Epidermal melanocyte (primary cell): ENCODE measurements around the gene GDPGP1.
A peak's percentile ranks its signal among the peaks of the same experiment; 100 is the strongest.
"Not testable (repeated sequence)": the region's sequence is repeated elsewhere in the genome, so short reads cannot be mapped to it uniquely, and the experiment has no call there.

ENCODE experiments used
- DNase-seq: peaks from one replicate; pipeline ENCODE4 v3.0.0; 2011; ENCODE audit warnings: low spot score; ENCODE audit not compliant: insufficient read length

GDPGP1 gene

GRCh38 chr15:90260731-90261130 lies 26.7 kb downstream of the GDPGP1 start:
- not testable (repeated sequence) for DNase-seq

GRCh38 chr15:90261811-90262210 lies 27.8 kb downstream of the GDPGP1 start:
- DNase-seq = no peak

- no peak for DNase-seq
Measured at GRCh38 chr15:90262426-90262825, 28.4 kb downstream of the GDPGP1 start.

- DNase-seq = no peak
Measured at GRCh38 chr15:90264671-90265070, 30.7 kb downstream of the GDPGP1 start.

- DNase-seq = peak; percentile 56
Measured at GRCh38 chr15:90265271-90266060, 31.5 kb downstream of the GDPGP1 start, which contains the start of gene NGRN. NGRN (plus strand) TSS chr15:90265672; CDS start chr15:90265713, 41 bp downstream.

GRCh38 chr15:90266061-90266431 lies 32.0 kb downstream of the GDPGP1 start:
- no peak for DNase-seq

- DNase-seq = no peak
Measured at GRCh38 chr15:90266485-90266884, 32.5 kb downstream of the GDPGP1 start.

GRCh38 chr15:90268415-90268814 lies 34.4 kb downstream of the GDPGP1 start:
- DNase-seq = no peak

- no peak for DNase-seq
Measured at GRCh38 chr15:90270502-90271150, 36.6 kb downstream of the GDPGP1 start.

GRCh38 chr15:90271459-90272166 lies 37.6 kb downstream of the GDPGP1 start:
- no peak for DNase-seq

- not testable (repeated sequence) for DNase-seq
Measured at GRCh38 chr15:90278467-90278866, 44.5 kb downstream of the GDPGP1 start.

- DNase-seq = not testable (repeated sequence)
Measured at GRCh38 chr15:90280743-90281142, 46.7 kb downstream of the GDPGP1 start.

- not testable (repeated sequence) for DNase-seq
Measured at GRCh38 chr15:90281637-90282036, 47.6 kb downstream of the GDPGP1 start.

GRCh38 chr15:90286678-90287077 lies 52.7 kb downstream of the GDPGP1 start:
- DNase-seq = no peak

- no peak for DNase-seq
Measured at GRCh38 chr15:90287101-90287500, 53.1 kb downstream of the GDPGP1 start.

GRCh38 chr15:90287946-90288345 lies 53.9 kb downstream of the GDPGP1 start:
- no peak for DNase-seq

GRCh38 chr15:90291679-90292356 lies 57.8 kb downstream of the GDPGP1 start:
- DNase-seq = no peak

GRCh38 chr15:90293040-90293810 lies 59.2 kb downstream of the GDPGP1 start:
- not testable (repeated sequence) for DNase-seq

- DNase-seq = no peak
Measured at GRCh38 chr15:90294159-90294558, 60.1 kb downstream of the GDPGP1 start.

GRCh38 chr15:90294601-90295269 lies 60.7 kb downstream of the GDPGP1 start:
- DNase-seq = no peak
